Adrenal gland (tissue), 12 donors: Measurements from ENCODE around the gene RFXANK. TPM values are rescaled to one million over a fixed set of nuclear protein-coding genes. Genes with fewer than 3 reads are reported as not detected.
"Not testable (repeated sequence)": the region's sequence is repeated elsewhere in the genome, so short reads cannot be mapped to it uniquely, and the experiment has no call there.

Experiments
- DNase-seq, 7 donors: peaks; one replicate each; pipeline ENCODE4 v3.0.0-alpha.2; 2019 to 2020
- H3K27ac ChIP-seq, 5 donors: fragments of 200-600 bp; sonication (generic) in 4 of 5; 1 replicate in 3 of 5; 2 replicates in 2 of 5; pipeline versions ENCODE4 v1.5.1 to v1.8.0; 2016 to 2020; ENCODE audit warnings: mild to moderate bottlenecking in 1 of 5
- H3K27me3 ChIP-seq: fragments of 200-600 bp; 2 replicates; pipeline ENCODE4 v1.8.0; 2021
- H3K36me3 ChIP-seq, 2 donors: fragments of 200-600 bp; replicated peaks in 1 of 2; 1 replicate in 1 of 2; 2 replicates in 1 of 2; pipeline versions ENCODE4 v1.5.1 to v1.8.0; 2018 to 2022
- H3K4me1 ChIP-seq, 2 donors: fragments of 200-600 bp; replicated peaks in 1 of 2; 1 replicate in 1 of 2; 2 replicates in 1 of 2; pipeline versions ENCODE4 v1.5.1 to v1.8.0; 2018 to 2021
- H3K4me3 ChIP-seq, 4 donors: fragments of 200-600 bp; sonication (generic) in 3 of 4; one replicate each; pipeline ENCODE4 v1.5.1; 2016 to 2018
- H3K9me3 ChIP-seq, 3 donors: fragments of 200-600 bp; sonication (generic) in 1 of 3; replicated peaks in 1 of 3; 1 replicate in 2 of 3; 2 replicates in 1 of 3; pipeline versions ENCODE4 v1.5.1 to v1.8.0; 2016 to 2021
- CTCF ChIP-seq, 6 experiments: fragments of 450-650 bp in 4 of 6; fragments of 200-600 bp in 2 of 6; sonication (generic) in 1 of 6; IDR thresholded peaks; 1 replicate in 5 of 6; 2 replicates in 1 of 6; pipeline versions ENCODE4 v1.5.1 to v1.8.0; 2016 to 2021; ENCODE audit warnings: antibody characterized with exemption in 6 of 6, mild to moderate bottlenecking in 2 of 6, moderate library complexity in 1 of 6
- POLR2A ChIP-seq, 2 donors: fragments of 450-650 bp; IDR thresholded peaks; one replicate each; pipeline ENCODE4 v1.6.1; 2017; ENCODE audit warnings: antibody characterized with exemption in 2 of 2, mild to moderate bottlenecking in 2 of 2, moderate library complexity in 1 of 2
- WGBS, 4 donors: extraction: QIAGEN DNeasy Blood & Tissue Kit in 2 of 4; methylation state at CpG; one replicate each; pipeline versions ENCODE4 v1.1.5 to v1.1.7; 2013 to 2017; 5-methylcytosine and 5-hydroxymethylcytosine counted together
- intact Hi-C, 2 donors: fragments of 100-400 bp; cut with DNase I; formaldehyde crosslinking; loops; one replicate each; pipeline versions ENCODE4 v1.14.1 to v1.15.0; 2022 to 2023
- polyA plus RNA-seq, 3 donors: library from polyadenylated mRNA; stranded (reverse); fragments of 200-250 nt in 2 of 3; fragments of 350-450 nt in 1 of 3; fragmentation: Illumina TruSeq in 1 of 3; extraction: RNeasy Lipid Tissue Mini Kit (QIAGEN cat#74804) in 1 of 3; gene quantifications; one replicate each; pipeline ENCODE4 v1.2.3, GENCODE V29; 2013 to 2014
- total RNA-seq, 9 donors: library from RNA; depleted of rRNA in 4 of 9; stranded (reverse); fragments of >200 nt in 4 of 9; fragments of 120-200 nt in 1 of 9; fragmentation: NEBNext Ultra II Directional in 1 of 9; extraction: Animal tissue kit (Norgen Biotek cat#: 25700) in 1 of 9; gene quantifications; one replicate each; pipeline versions ENCODE4 v1.1.0 to v1.2.4, GENCODE V29; 2013 to 2023
- donor health status: healthy with polysubstance abuse.
- donor health status: Bipolar disorder and iron deficiency.
- donor health status: DM: yes; HTN: yes; CAD: no.
- donor health status: DM: no; HTN: no; CAD: no.
- donor health status: DM: no; HTN: no; CAD: no.
- donor health status: DM: yes; HTN: yes; CAD: no.

Gene RFXANK
- total and polyA plus RNA-seq, 12 donors = 21.7 to 195 (median 52.4) TPM

- Histone ChIP-seq H3K9me3 (no peaks in the 10 kb centered on the region), H3K27ac (no peak overlapping the region), H3K4me1 (no peaks in the 10 kb centered on the region), H3K4me3 (no peak overlapping the region), H3K27me3 (peaks cover 22% of the 10 kb centered on the region), H3K36me3 (no peaks in the 10 kb centered on the region)
- 0 to 8% (median 6%) methylated on average over 5 to 8 of the region's 8 CpGs for WGBS, 4 donors
- no peak for TF ChIP-seq POLR2A (IDR thresholded peaks at IDR 0.05)
- intact Hi-C loops = no loop called here
- DNase-seq = peak in 5 of 7 donors; percentile 43 to 49 (median 48)
These were observed 22.8 kb downstream of the RFXANK start for GRCh38 chr19:19214892-19215291.

GRCh38 chr19:19215792-19216191 lies 23.7 kb downstream of the RFXANK start:
- Histone ChIP-seq H3K36me3 (no peaks in the 10 kb centered on the region), H3K4me3 (no peak overlapping the region), H3K9me3 (no peaks in the 10 kb centered on the region), H3K27ac (no peak overlapping the region), H3K27me3 (peaks cover 22% of the 10 kb centered on the region), H3K4me1 (no peaks in the 10 kb centered on the region)
- WGBS, 4 donors = 64 to 74% (median 69%) methylated on average over 4 of the region's 4 CpGs
- intact Hi-C loops = no loop called here
- TF ChIP-seq POLR2A (IDR thresholded peaks at IDR 0.05) (no peak), CTCF (IDR thresholded peaks at IDR 0.05) (no peak)
- no peak for DNase-seq

- Histone ChIP-seq H3K9me3 (no peaks in the 10 kb centered on the region), H3K4me3 (no peak overlapping the region), H3K36me3 (no peaks in the 10 kb centered on the region), H3K27ac (no peak overlapping the region), H3K27me3 (peaks cover 10% of the 10 kb centered on the region), H3K4me1 (no peaks in the 10 kb centered on the region)
- DNase-seq = no peak
- intact Hi-C loops = no loop called here
- 46 to 57% (median 55%) methylated on average over 4 of the region's 4 CpGs for WGBS, 4 donors
- TF ChIP-seq CTCF (IDR thresholded peaks at IDR 0.05) = no peak
- no peak for TF ChIP-seq POLR2A (IDR thresholded peaks at IDR 0.05)
These were observed 25.0 kb downstream of the RFXANK start for GRCh38 chr19:19217099-19217498.

- H3K36me3 ChIP-seq = no peaks in the 10 kb centered on the region
- WGBS, 4 donors = 82 to 85% (median 83%) methylated on average over 14 to 21 of the region's 21 CpGs
- DNase-seq = no peak
These were observed 26.9 kb downstream of the RFXANK start for GRCh38 chr19:19218911-19219310.

GRCh38 chr19:19221000-19221399 lies 28.9 kb downstream of the RFXANK start:
- intact Hi-C loops, H3K4me3 ChIP-seq, DNase-seq, H3K36me3 ChIP-seq, H3K27ac ChIP-seq, H3K4me1 ChIP-seq, H3K9me3 ChIP-seq, H3K27me3 ChIP-seq: not testable (repeated sequence)
- 66 to 86% (median 82%) methylated on average over 6 to 8 of the region's 8 CpGs for whole genome bisulfite sequencing, 4 donors

More at GRCh38 chr19:19218911-19219310, 26.9 kb downstream of the RFXANK start:
- intact Hi-C loops = no loop called here
- H3K27me3 ChIP-seq = no peaks in the 10 kb centered on the region
- no peaks in the 10 kb centered on the region for H3K9me3 ChIP-seq
- H3K4me1 ChIP-seq = no peaks in the 10 kb centered on the region
- no peak overlapping the region for H3K4me3 ChIP-seq
- TF ChIP-seq POLR2A (IDR thresholded peaks at IDR 0.05) = no peak
- no peak for TF ChIP-seq CTCF (IDR thresholded peaks at IDR 0.05)
- H3K27ac ChIP-seq = no peak overlapping the region
